RKO (cell line): ENCODE measurements around the gene SLC47A2.
"Not testable (repeated sequence)": the region's sequence is repeated elsewhere in the genome, so short reads cannot be mapped to it uniquely, and the experiment has no call there.

Experiments used
- DNase-seq: peaks from one replicate; pipeline ENCODE4 v3.0.0-alpha.2; 2016; ENCODE audit warnings: low spot score

Gene SLC47A2

DNA sequence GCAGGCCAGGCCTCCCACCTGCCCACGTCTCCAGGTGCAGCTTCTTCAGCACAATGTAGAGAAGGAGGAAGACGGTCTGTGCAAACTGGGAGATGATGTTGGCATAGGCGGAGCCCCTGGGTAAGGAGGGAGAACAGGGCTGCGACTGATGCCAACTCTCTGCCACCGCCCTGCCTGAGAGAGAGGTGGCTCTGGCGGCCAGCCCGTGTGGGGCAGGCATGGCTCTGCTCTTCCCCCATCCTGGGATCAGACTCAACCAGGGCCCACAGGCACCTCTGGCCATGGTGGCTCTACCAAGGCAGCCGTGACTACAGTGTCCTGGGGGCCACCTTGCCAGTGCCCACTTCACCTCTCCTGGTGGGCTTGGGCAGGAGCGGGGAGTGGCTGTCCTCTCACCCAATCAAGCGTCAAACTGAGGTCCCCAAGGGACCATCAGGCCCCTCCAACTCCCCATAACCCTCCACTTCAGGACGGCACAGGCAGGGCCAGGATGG lies 8.6 kb downstream of the SLC47A2 start:
- no peak for DNase-seq

GRCh38 chr17:19706791-19707727 lies 9.3 kb downstream of the SLC47A2 start:
- no peak for DNase-seq

- DNase-seq = no peak
These were observed 10.3 kb downstream of the SLC47A2 start for GRCh38 chr17:19705771-19706770.

- DNase-seq = no peak
These were observed 11.2 kb downstream of the SLC47A2 start for GRCh38 chr17:19705201-19705600.

- no peak for DNase-seq
These were observed 12.4 kb downstream of the SLC47A2 start for GRCh38 chr17:19703828-19704613.

- no peak for DNase-seq
These were observed 13.1 kb downstream of the SLC47A2 start for GRCh38 chr17:19703106-19703827.

DNA sequence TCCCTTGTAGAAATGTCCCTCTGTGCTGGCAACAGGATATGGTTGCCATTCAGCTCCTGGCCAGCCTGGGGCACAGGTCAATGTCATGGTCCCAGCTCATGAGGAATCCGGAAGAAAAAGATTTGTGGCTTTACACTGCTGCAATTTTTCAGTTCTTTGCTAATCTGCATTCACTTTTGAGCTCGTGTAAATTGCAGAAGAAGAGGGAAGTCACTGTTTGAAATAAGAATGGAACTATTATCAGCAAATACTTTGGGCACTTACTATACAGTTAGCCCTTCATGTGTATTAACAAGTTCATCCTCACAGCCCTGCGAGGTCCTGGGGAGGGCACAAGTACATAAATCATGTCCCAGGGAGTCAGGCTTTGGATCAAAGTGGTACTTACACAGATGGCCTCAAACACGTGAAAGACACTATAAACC lies 14.2 kb downstream of the SLC47A2 start:
- no peak for DNase-seq

GRCh38 chr17:19686400-19687090 lies 29.8 kb downstream of the SLC47A2 start:
- no peak for DNase-seq

GRCh38 chr17:19684909-19685580 lies 31.3 kb downstream of the SLC47A2 start:
- DNase-seq = not testable (repeated sequence)

DNA sequence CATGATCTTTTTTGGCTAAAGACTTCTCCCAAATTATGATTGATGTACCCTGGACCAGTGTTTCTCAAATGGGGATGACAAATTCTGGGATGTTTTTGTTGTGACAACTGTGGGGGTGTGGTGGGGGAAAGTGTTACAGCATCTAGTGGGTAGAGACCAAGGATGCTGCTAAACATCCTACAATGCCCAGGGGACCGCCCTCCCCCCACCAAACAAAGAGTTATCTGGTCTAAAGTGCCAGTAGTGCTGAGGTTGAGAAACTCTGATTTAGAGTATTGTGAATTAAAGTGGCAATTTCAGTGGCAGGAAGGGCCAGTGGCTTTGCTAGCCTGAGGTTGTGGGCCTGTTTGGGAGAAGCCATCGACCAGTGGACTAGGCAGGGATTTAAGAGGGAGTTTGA lies 33.3 kb downstream of the SLC47A2 start:
- DNase-seq = no peak

GRCh38 chr17:19678581-19679453 lies 37.6 kb downstream of the SLC47A2 start:
- DNase-seq = no peak

GRCh38 chr17:19677736-19678379 lies 38.5 kb downstream of the SLC47A2 start:
- no peak for DNase-seq

GRCh38 chr17:19676896-19677295 lies 39.5 kb downstream of the SLC47A2 start:
- no peak for DNase-seq

DNA sequence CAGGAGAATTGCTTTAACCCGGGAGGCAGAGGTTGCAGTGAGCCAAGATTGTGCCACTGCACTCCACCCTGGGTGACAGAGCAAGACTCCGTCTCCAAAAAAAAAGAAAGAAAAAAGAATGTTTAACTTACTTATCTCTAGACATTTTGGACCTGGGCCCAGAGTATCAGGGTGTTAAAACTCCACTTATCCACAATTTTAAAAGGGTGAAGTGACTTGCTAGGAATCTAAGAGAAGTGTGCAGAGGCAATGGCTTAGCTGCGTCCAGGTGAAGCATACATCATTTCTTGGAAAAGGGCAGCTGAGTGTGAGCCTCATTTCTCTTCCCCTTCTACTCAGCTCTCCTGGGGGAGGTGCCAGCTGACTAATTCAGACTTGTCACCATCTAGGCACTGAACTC lies 42.8 kb downstream of the SLC47A2 start:
- no peak for DNase-seq

GRCh38 chr17:19672009-19672750 lies 44.2 kb downstream of the SLC47A2 start:
- DNase-seq = no peak

- no peak for DNase-seq
These were observed 45.0 kb downstream of the SLC47A2 start for GRCh38 chr17:19671433-19671832.

DNA sequence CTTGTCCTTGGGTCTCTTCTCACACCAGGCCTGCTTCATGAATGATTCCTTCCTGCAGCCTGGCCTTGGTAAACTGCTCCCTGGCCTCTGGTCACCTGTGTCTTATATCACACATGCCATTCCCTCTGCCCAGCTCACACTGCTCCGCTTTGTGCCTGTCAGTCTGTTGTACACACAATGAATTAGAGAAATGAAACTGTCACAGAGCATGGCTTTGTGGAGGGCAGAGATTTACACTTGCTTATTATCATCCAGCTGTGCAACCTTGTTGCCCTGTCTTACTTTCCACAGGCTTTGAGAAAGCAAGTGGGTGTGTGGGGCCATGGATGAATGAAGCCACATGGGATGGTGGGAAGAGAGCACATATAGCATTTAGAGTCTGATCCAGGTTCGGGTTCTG lies 45.5 kb downstream of the SLC47A2 start:
- no peak for DNase-seq
